ENCODE measurements around the gene ABL1.

The ABL1 gene

GRCh38 chr9:130886981-130887380 is 51.9 kb downstream of the ABL1 start:
- Histone ChIP-seq H3K9me3 (ENCODE audit: low read length) (no peaks in the 10 kb centered on the region), H3K4me3 (ENCODE audit: low read depth in 1 of 2, low read length in 2 of 2) (no peak overlapping the region), H3K36me3 (ENCODE audit: insufficient read depth, low read length) (peaks cover 88% of the 10 kb centered on the region)

GRCh38 chr9:130887494-130888144 is 52.6 kb downstream of the ABL1 start:
- no peaks in the 10 kb centered on the region for H3K9me3 ChIP-seq (ENCODE audit: low read length)
- peaks cover 28% of the 10 kb centered on the region for H3K4me1 ChIP-seq (ENCODE audit: insufficient read depth, low read length)
- H3K27me3 ChIP-seq (ENCODE audit: control insufficient read depth in 1 of 2, insufficient read depth in 2 of 2, low read length in 2 of 2) = no peaks in the 10 kb centered on the region
- no peak overlapping the region for H3K9ac ChIP-seq (ENCODE audit: low read length)
- no peak overlapping the region for H3K4me3 ChIP-seq (ENCODE audit: low read depth in 1 of 2, low read length in 2 of 2)
- H3K36me3 ChIP-seq (ENCODE audit: insufficient read depth, low read length) = peaks cover 90% of the 10 kb centered on the region
- peak overlapping the region; percentile 17 for H3K27ac ChIP-seq (ENCODE audit: low read depth, low read length)

More at GRCh38 chr9:130886981-130887380, 51.9 kb downstream of the ABL1 start:
- Histone ChIP-seq H3K4me1 (ENCODE audit: insufficient read depth, low read length) (peaks cover 28% of the 10 kb centered on the region), H3K27ac (ENCODE audit: low read depth, low read length) (no peak overlapping the region), H3K9ac (ENCODE audit: low read length) (no peak overlapping the region), H3K27me3 (ENCODE audit: control insufficient read depth in 1 of 2, insufficient read depth in 2 of 2, low read length in 2 of 2) (no peaks in the 10 kb centered on the region)

DNA sequence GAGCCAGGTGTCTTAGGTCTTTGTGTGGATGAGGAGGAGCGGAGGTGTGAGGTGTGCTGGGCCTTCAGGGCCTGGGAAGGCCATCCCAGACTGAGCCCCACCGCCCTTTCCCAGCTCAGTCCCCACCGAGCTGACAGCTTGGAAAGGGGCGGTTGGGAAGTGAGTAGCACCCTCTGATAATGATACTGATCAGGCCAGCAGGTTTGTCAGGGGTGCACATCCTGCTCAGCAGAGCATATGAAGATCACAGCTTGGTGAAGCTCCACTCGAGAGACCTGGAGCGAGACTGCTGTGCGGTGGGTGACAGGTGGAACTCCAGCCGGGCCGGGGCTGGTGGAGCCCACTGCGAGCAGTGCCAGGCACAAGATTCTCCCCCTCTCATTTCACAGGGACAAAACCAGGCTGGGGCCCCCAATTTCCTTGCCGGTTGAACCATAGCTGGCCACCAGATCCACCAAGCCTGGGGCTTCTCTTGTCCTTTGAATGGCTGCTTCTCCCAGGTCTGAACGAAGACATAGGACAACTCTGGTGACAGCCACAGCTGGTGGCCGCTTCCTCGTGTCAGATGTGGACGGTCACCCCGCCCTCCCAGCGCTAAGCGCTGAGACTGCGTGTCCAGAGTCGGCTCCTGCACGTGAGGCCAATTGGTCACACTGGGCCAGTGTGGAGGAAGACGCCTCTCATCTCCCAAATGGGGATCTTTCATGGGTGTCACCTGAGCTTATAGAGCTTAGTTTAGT is 53.3 kb downstream of the ABL1 start:
- H3K27me3 ChIP-seq (ENCODE audit: control insufficient read depth in 1 of 2, insufficient read depth in 2 of 2, low read length in 2 of 2) = no peaks in the 10 kb centered on the region
- peaks cover 91% of the 10 kb centered on the region for H3K36me3 ChIP-seq (ENCODE audit: insufficient read depth, low read length)
- peaks cover 28% of the 10 kb centered on the region for H3K4me1 ChIP-seq (ENCODE audit: insufficient read depth, low read length)
- H3K9me3 ChIP-seq (ENCODE audit: low read length) = no peaks in the 10 kb centered on the region
- no peak overlapping the region for H3K4me3 ChIP-seq (ENCODE audit: low read depth in 1 of 2, low read length in 2 of 2)
- no peak overlapping the region for H3K27ac ChIP-seq (ENCODE audit: low read depth, low read length)
- H3K9ac ChIP-seq (ENCODE audit: low read length) = no peak overlapping the region

DNA sequence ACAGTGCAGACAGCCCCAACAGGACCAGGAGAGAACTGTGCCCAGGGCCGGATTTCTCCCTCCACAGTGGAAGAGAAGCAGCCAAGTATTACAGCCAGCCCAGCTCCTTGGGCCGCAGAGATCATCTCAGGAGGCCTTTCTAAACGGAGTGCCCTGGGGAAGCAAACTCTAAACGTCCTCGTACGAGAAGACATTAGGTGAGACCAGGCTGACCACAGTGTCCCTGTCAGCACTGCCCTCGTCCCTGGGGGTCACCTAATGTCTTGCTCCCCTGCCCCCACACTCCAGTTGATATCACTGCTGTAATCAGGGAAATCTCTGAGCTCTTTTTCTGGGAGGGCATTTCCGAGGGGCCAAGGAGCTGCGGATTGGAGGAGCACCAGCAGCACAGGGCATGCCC is 55.1 kb downstream of the ABL1 start:
- Histone ChIP-seq H3K36me3 (ENCODE audit: insufficient read depth, low read length) (peaks cover 82% of the 10 kb centered on the region), H3K9me3 (ENCODE audit: low read length) (no peaks in the 10 kb centered on the region), H3K27ac (ENCODE audit: low read depth, low read length) (no peak overlapping the region), H3K4me1 (ENCODE audit: insufficient read depth, low read length) (peaks cover 42% of the 10 kb centered on the region), H3K4me3 (ENCODE audit: low read depth in 1 of 2, low read length in 2 of 2) (no peak overlapping the region), H3K27me3 (ENCODE audit: control insufficient read depth in 1 of 2, insufficient read depth in 2 of 2, low read length in 2 of 2) (no peaks in the 10 kb centered on the region), H3K9ac (ENCODE audit: low read length) (no peak overlapping the region)

DNA sequence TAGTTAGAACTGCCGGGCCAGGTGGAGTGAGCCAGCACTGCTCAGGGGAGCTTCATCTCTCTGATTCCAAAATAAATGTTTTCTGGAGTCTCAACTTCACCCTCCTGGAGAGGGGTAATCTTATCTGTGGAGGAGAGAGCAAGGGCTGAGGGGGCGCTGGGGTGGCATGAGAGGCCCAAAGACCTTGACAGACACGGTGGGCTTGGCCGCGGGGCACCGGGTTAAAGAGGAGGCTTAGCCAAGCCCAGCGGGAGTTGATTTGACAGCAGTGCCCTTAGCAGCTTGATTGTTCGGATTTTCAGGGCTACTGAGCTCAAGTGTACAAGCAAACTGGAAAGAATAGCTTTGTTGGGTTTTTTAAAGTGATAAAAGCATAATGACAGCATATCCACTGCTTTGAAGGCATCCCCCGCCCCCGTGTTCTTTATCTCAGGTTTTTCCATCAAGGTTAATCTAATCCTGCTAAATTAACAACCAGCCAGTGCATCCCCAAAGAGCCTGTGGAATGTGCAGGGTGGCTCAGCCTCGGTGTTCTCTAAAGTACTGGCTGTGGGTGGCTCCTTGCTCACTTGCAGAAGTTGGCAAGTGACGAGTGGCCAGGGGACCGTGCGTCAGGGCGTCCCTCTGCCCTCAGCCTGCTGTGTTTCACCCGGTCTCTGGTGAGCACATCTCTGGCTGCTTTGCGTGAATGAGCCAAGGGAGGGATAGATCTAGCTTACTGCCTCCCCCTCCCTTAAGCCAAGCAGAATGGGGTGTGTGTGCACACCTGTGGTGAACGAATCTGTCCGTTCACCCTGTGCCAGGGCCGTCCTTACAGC is 56.0 kb downstream of the ABL1 start:
- Histone ChIP-seq H3K9me3 (ENCODE audit: low read length) (no peaks in the 10 kb centered on the region), H3K9ac (ENCODE audit: low read length) (no peak overlapping the region), H3K27me3 (ENCODE audit: control insufficient read depth in 1 of 2, insufficient read depth in 2 of 2, low read length in 2 of 2) (no peaks in the 10 kb centered on the region), H3K4me3 (ENCODE audit: low read depth in 1 of 2, low read length in 2 of 2) (no peak overlapping the region), H3K27ac (ENCODE audit: low read depth, low read length) (no peak overlapping the region), H3K36me3 (ENCODE audit: insufficient read depth, low read length) (peaks cover 72% of the 10 kb centered on the region), H3K4me1 (ENCODE audit: insufficient read depth, low read length) (peaks cover 42% of the 10 kb centered on the region)

- H3K27ac ChIP-seq (ENCODE audit: low read depth, low read length) = no peak overlapping the region
- H3K4me1 ChIP-seq (ENCODE audit: insufficient read depth, low read length) = peaks cover 36% of the 10 kb centered on the region
- no peak overlapping the region for H3K9ac ChIP-seq (ENCODE audit: low read length)
- no peaks in the 10 kb centered on the region for H3K9me3 ChIP-seq (ENCODE audit: low read length)
- no peaks in the 10 kb centered on the region for H3K27me3 ChIP-seq (ENCODE audit: control insufficient read depth in 1 of 2, insufficient read depth in 2 of 2, low read length in 2 of 2)
- H3K36me3 ChIP-seq (ENCODE audit: insufficient read depth, low read length) = peaks cover 64% of the 10 kb centered on the region
- H3K4me3 ChIP-seq (ENCODE audit: low read depth in 1 of 2, low read length in 2 of 2) = no peak overlapping the region
Measured at GRCh38 chr9:130891688-130892476, 56.8 kb downstream of the ABL1 start.

GRCh38 chr9:130892477-130893304 is 57.6 kb downstream of the ABL1 start:
- Histone ChIP-seq H3K27ac (ENCODE audit: low read depth, low read length) (no peak overlapping the region), H3K4me1 (ENCODE audit: insufficient read depth, low read length) (peaks cover 29% of the 10 kb centered on the region), H3K36me3 (ENCODE audit: insufficient read depth, low read length) (peaks cover 56% of the 10 kb centered on the region), H3K9me3 (ENCODE audit: low read length) (no peaks in the 10 kb centered on the region), H3K9ac (ENCODE audit: low read length) (no peak overlapping the region), H3K27me3 (ENCODE audit: control insufficient read depth in 1 of 2, insufficient read depth in 2 of 2, low read length in 2 of 2) (peaks cover 0 to 4% of the 10 kb centered on the region in 2 donors), H3K4me3 (ENCODE audit: low read depth in 1 of 2, low read length in 2 of 2) (no peak overlapping the region)

DNA sequence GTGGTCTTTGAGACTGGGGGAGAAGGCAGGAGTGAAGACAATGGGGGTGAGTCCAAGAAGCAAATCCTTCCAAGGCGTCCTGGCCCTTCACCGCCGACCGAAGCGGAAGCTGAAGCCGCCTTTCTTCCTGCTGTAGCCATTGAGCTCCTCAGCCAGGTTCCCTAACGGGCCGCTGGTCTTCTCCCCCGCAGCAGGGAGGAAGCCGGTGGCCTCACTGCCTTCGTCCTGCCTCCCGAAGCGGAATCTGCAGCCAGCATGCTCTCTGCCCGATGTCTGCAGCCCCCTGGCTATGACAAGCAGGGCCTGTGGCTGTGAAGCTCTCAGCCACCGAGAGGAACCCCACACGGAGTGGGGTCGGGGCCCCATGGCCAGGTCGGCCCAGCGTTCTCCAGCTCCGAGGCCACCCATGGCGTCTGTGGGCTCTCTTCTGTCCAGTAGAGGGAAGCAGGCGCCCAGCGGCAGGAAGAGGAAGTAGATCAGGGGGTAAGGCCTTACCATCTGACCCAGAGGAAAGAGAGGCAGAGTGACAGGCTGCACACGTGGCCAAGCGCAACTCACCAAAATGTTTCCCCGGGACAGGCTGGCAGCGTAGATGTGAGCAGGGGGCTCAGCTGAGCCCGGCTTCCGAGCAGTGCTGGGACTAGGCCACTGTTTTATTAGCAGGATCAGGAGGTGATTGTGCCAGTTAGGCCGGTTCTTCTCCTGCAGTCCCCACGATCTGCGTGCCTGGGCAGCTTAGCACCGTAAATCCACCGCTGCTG is 58.5 kb downstream of the ABL1 start:
- no peaks in the 10 kb centered on the region for H3K9me3 ChIP-seq (ENCODE audit: low read length)
- H3K4me3 ChIP-seq (ENCODE audit: low read depth in 1 of 2, low read length in 2 of 2) = no peak overlapping the region
- H3K4me1 ChIP-seq (ENCODE audit: insufficient read depth, low read length) = peaks cover 26% of the 10 kb centered on the region
- H3K36me3 ChIP-seq (ENCODE audit: insufficient read depth, low read length) = peaks cover 48% of the 10 kb centered on the region
- peaks cover 0 to 12% of the 10 kb centered on the region in 2 donors for H3K27me3 ChIP-seq (ENCODE audit: control insufficient read depth in 1 of 2, insufficient read depth in 2 of 2, low read length in 2 of 2)
- H3K9ac ChIP-seq (ENCODE audit: low read length) = no peak overlapping the region
- H3K27ac ChIP-seq (ENCODE audit: low read depth, low read length) = peak overlapping the region; percentile 6

- peak overlapping the region; percentile 17 for H3K27ac ChIP-seq (ENCODE audit: low read depth, low read length)
- H3K27me3 ChIP-seq (ENCODE audit: control insufficient read depth in 1 of 2, insufficient read depth in 2 of 2, low read length in 2 of 2) = peaks cover 0 to 12% of the 10 kb centered on the region in 2 donors
- peaks cover 26% of the 10 kb centered on the region for H3K4me1 ChIP-seq (ENCODE audit: insufficient read depth, low read length)
- H3K9ac ChIP-seq (ENCODE audit: low read length) = no peak overlapping the region
- H3K36me3 ChIP-seq (ENCODE audit: insufficient read depth, low read length) = peaks cover 42% of the 10 kb centered on the region
- no peak overlapping the region for H3K4me3 ChIP-seq (ENCODE audit: low read depth in 1 of 2, low read length in 2 of 2)
- no peaks in the 10 kb centered on the region for H3K9me3 ChIP-seq (ENCODE audit: low read length)
Measured at GRCh38 chr9:130894546-130894945, 59.5 kb downstream of the ABL1 start.

- H3K27me3 ChIP-seq (ENCODE audit: control insufficient read depth in 1 of 2, insufficient read depth in 2 of 2, low read length in 2 of 2) = peaks cover 0 to 12% of the 10 kb centered on the region in 2 donors
- no peak overlapping the region for H3K4me3 ChIP-seq (ENCODE audit: low read depth in 1 of 2, low read length in 2 of 2)
- peaks cover 26% of the 10 kb centered on the region for H3K4me1 ChIP-seq (ENCODE audit: insufficient read depth, low read length)
- no peak overlapping the region for H3K27ac ChIP-seq (ENCODE audit: low read depth, low read length)
- H3K36me3 ChIP-seq (ENCODE audit: insufficient read depth, low read length) = peaks cover 39% of the 10 kb centered on the region
- no peaks in the 10 kb centered on the region for H3K9me3 ChIP-seq (ENCODE audit: low read length)
- H3K9ac ChIP-seq (ENCODE audit: low read length) = no peak overlapping the region
Measured at GRCh38 chr9:130895038-130895437, 60.0 kb downstream of the ABL1 start.

All from muscle layer of colon (tissue), 2 donors.